ENCODE measurements around the gene MARF1. TPM values are rescaled to one million over a fixed set of nuclear protein-coding genes. Genes with fewer than 3 reads are reported as not detected.
"Not testable (repeated sequence)": the region's sequence is repeated elsewhere in the genome, so short reads cannot be mapped to it uniquely, and the experiment has no call there.

The MARF1 gene
- polyA plus RNA-seq, 3 donors = 47.0 to 65.2 (median 53.7) TPM

GRCh38 chr16:15608398-15609285, 34.3 kb downstream of the MARF1 start:
- no peak for DNase-seq (ENCODE audit: extremely low read depth in 1 of 11, low read depth in 9 of 11, low spot score in 4 of 11)

DNA sequence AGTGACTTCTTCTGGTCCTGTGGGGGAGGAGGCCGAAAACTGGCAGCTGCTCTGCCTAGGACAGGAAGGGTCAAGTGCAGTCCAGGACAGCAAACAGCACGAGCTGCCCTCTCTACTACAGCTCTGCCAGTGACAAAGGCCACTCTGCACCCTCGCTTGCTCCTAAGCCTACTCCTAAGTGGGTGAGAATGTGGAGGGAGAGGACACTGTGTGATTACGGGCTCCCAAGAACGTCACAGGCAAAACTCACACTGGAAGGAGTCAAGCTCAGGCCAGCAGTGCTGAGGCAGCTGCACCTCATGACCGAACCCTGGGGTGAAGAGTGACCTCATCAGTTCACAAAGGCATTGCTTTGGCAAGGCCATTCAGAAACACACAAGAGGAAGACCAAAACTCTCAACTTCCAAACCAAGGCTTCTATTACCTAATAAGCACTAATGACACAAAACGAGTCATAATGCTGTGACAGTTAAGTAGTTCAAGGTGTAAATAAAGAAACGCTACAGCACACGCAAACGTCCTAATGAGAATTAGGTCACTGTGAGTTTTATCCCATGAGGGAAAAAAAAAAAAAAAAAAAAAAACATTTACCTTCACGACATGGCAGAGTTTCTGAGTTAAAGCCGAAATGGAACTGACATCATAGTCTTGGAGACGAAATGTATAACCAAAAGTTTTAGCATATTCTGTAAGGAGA, 35.1 kb downstream of the MARF1 start:
- DNase-seq (ENCODE audit: extremely low read depth in 1 of 11, low read depth in 9 of 11, low spot score in 4 of 11) = no peak

DNA sequence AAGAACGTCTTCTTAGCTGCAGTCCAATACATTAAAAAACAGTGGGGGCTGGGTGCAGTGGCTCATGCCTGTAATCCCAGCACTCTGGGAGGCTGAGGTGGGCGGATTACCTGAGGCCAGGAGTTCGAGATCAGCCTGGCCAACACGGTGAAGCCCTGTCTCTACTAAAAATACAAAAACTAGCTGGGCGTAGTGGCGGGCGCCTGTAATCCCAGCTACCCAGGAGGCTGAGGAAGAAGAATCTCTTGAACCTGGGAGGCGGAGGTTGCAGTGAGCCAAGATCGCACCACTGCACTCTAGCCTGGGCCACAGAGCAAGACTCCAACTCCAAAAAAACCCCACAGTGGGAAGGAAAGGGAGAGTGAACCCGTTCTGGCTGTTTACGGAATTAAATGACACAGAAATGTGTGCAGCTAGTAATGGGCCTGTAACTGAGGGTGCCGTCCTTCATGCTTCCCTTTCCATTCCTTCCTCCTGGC, 35.7 kb downstream of the MARF1 start:
- DNase-seq (ENCODE audit: extremely low read depth in 1 of 11, low read depth in 9 of 11, low spot score in 4 of 11) = not testable (repeated sequence)

DNA sequence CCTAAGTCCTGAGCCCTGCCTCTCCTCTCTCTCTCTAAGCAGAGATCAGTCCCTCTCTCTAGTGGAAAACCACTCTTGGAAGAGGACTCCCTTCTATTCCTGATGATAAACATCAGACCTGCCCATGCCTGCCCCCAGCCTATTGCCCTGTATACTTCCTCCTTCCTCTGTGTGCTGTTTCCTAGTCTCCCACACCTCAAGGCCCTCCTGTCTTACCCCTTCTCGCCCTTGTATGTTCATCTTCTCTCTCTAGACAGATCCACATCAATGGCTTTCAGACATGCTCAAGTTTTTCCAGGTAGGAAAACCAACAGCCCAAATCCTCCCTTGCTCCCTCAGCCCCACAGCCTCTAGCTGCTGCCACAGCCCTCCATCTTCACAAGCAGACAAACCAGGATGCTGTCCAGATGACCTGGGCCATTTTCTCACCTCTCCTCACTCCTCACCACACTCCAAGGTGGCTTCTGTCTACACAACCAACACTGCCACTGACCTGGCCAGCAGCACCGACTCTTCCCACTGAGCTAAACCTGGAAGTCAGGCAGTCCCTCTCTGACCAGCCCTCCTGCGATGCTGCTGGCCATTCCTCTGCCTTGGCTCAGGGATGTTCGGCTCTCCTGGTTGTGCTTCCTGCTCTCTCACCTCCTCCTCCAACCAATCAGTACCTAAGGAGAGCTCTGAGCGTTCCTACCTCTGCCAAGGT, 36.3 kb downstream of the MARF1 start:
- DNase-seq (ENCODE audit: extremely low read depth in 1 of 11, low read depth in 9 of 11, low spot score in 4 of 11) = no peak

GRCh38 chr16:15605839-15606517, 37.0 kb downstream of the MARF1 start:
- DNase-seq (ENCODE audit: extremely low read depth in 1 of 11, low read depth in 9 of 11, low spot score in 4 of 11) = no peak

GRCh38 chr16:15604460-15605440, 38.2 kb downstream of the MARF1 start:
- no peak for DNase-seq (ENCODE audit: extremely low read depth in 1 of 11, low read depth in 9 of 11, low spot score in 4 of 11)

- no peak for DNase-seq (ENCODE audit: extremely low read depth in 1 of 11, low read depth in 9 of 11, low spot score in 4 of 11)
Observed at GRCh38 chr16:15602285-15603044, 40.5 kb downstream of the MARF1 start.

DNA sequence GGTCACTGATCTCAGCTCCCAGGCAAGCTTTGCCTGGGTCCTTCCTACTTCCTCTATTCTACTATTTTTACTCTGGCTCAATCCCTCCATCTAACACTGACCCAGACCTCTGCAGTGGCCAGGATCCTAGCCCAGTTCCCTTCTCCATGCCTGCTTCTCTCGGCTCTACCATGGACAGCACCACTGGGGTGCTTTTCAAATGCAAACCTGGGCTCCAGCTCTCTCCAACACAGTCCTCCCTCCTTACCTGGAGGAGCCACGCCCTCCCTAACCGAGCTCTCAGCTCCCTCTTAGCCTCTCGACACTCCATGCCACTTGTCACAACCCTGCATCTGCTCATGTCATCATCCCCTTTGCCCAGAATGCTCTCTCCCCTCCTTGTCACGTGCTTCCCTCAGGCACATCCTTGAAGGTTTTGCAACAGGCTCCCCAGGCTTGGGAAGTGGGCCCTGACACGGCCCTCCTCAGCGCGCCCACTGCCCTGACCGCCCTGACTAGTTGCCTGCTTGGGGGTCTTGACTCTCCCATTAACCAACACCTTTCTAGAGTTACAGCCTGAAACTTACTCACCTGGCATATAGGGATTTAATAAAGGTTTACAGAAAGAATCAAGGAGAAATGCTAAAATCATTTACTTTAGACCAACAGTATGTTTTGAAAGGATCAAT, 41.6 kb downstream of the MARF1 start:
- DNase-seq (ENCODE audit: extremely low read depth in 1 of 11, low read depth in 9 of 11, low spot score in 4 of 11) = no peak

DNA sequence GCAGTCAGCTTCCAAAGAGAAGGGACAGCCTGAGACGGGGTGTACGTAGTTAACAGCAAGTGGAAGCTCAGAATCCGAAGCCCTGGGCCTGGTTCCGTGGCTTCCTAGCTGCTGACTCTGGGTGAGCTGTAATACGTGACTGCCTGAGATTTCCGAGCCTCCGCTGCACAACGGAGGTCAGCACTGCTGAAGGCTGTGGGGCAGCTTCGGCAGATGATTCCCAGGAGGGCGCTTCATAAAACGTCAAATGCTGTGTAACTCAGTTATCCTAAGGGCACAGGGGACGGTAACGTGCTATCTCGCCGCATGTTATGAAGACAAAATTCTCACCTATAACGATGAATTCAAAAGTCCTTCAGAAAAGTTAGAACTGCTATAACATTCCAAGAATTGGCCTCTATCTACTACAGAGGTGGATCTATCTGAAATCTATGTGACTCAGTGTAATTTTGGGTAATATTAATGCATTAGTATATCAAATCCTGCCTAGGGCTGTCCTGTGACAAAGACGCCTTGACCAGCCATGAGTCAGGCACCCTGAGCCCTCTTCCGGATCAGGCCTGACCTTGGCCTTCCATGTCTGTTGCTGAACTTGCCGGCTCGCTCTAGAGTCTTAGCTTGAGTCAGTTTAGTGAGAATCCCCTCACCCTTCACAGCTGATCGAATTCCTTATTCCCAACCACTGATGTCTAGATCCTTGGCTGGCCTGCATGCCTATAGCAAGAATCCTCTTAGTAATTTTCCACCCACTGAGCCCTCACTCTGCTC, 43.5 kb downstream of the MARF1 start:
- DNase-seq (ENCODE audit: extremely low read depth in 1 of 11, low read depth in 9 of 11, low spot score in 4 of 11) = no peak

GRCh38 chr16:15598648-15599190, 44.2 kb downstream of the MARF1 start:
- no peak for DNase-seq (ENCODE audit: extremely low read depth in 1 of 11, low read depth in 9 of 11, low spot score in 4 of 11)

DNA sequence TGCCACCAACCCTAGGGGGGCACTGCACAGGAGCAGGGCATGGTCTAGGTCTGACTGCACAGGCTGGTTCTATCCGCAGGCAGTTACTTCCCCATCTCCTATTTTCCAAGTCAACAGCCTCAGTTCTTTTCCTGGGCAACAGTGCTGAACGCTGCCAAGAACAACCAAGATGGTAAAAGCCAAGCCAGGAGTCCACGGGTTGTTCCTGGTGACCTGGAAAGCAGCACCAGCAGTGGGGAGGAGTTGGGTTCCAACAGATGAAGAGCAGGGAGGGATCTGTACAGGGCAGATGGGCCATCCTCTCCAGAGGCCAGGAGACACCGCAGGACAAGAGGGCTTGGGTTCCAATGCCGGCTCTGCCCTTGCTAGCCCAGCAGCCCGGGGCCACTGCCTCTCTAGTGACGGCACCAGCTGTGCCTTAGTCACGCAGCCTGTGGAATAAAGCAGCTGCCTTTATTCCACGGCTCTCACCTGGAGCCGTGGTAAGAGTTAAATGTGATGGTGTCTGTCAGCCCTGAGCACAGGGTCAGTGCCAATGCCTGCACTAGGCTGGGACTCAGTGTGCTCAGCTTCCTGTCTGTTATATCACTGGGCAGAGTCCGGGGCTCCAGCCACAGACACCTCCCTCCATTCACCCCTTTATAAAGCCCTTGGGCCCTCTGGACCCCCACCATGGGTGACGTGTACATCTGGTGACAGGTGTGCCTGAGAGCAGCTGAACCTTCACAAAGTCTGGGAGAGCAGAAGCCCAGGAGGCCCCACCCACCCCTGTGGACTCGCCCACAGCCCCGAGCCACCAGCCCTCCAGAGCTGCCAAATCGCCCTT, 44.9 kb downstream of the MARF1 start:
- no peak for DNase-seq (ENCODE audit: extremely low read depth in 1 of 11, low read depth in 9 of 11, low spot score in 4 of 11)

DNA sequence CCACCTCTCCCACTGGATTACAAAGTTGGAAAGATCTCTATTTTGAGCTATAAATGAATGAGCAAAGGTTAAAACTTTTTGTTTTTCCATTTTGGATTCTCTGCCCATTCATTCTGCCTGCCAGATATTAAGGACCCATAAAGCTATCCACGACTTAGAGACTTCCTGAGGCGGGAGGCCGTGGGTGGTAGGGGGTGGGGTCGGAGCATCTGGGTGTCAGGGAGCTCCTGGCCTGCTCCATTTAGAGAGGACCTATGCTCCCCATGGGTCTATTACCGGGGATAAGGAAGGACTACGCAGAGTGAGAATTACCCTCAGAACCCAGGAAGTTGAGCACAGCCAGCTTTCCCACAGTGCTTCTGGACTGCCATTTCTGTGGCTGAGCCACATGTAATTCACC, 45.8 kb downstream of the MARF1 start:
- DNase-seq (ENCODE audit: extremely low read depth in 1 of 11, low read depth in 9 of 11, low spot score in 4 of 11) = no peak

- no peak for DNase-seq (ENCODE audit: extremely low read depth in 1 of 11, low read depth in 9 of 11, low spot score in 4 of 11)
Observed at GRCh38 chr16:15594711-15595320, 48.1 kb downstream of the MARF1 start.

GRCh38 chr16:15593235-15593634, 49.7 kb downstream of the MARF1 start:
- DNase-seq (ENCODE audit: extremely low read depth in 1 of 11, low read depth in 9 of 11, low spot score in 4 of 11) = no peak

DNA sequence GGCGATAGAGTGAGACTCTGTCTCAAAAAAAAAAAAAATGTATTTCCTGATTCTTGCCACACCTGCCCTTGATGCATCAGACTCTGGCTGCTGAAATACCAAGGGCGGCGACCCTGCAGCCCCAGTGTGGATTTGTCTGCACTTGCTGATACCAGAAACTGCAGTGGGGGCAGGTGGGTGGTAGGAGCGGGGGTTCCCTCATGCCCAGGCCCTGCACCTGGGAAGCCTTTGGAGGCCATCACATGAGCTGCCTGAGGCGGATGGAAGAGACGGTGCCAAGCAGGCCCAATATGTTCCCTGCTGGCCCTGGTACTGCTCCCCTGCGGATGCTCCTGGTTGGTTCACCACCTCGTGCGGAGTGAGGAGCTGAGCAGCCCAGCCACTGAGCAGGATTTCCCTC, 50.6 kb downstream of the MARF1 start:
- DNase-seq (ENCODE audit: extremely low read depth in 1 of 11, low read depth in 9 of 11, low spot score in 4 of 11) = no peak

Measured in renal cortex interstitium (tissue), 11 donors.